Natural killer cell (primary cell): ENCODE measurements around the gene BLOC1S4. TPM values are rescaled to one million over a fixed set of nuclear protein-coding genes. Genes with fewer than 3 reads are reported as not detected.

ENCODE experiments used
- ATAC-seq, 3 donors: fragments of 150-1000 bp in 2 of 3; fragments of 200-7000 bp in 1 of 3; cut with Tn5 transposase; 1 replicate in 1 of 3; 2 replicates in 2 of 3; pipeline ENCODE4 v1.10.0; 2021; ENCODE audit warnings: mild to moderate bottlenecking in 2 of 3, moderate library complexity in 2 of 3
- DNase-seq, 2 donors: peaks; one replicate each; pipeline versions ENCODE4 v3.0.0 to v3.0.0-alpha.2; 2013 to 2021; ENCODE audit warnings: mixed read lengths in 1 of 2
- H3K27ac ChIP-seq: one replicate; pipeline ENCODE4 v1.5.1; 2013; ENCODE audit warnings: mild to moderate bottlenecking, low read length
- H3K27me3 ChIP-seq: one replicate; pipeline ENCODE4 v1.6.1; 2013; ENCODE audit warnings: low read length; ENCODE audit not compliant: control insufficient read depth, insufficient read depth
- H3K36me3 ChIP-seq: one replicate; pipeline ENCODE4 v1.6.1; 2013; ENCODE audit warnings: low read length; ENCODE audit not compliant: control insufficient read depth, insufficient read depth
- H3K4me1 ChIP-seq: one replicate; pipeline ENCODE4 v1.6.1; 2013; ENCODE audit warnings: low read length; ENCODE audit not compliant: control insufficient read depth, insufficient read depth
- H3K4me3 ChIP-seq: one replicate; pipeline ENCODE4 v1.5.1; 2013; ENCODE audit warnings: low read length
- H3K9me3 ChIP-seq: one replicate; pipeline ENCODE4 v1.6.1; 2013; ENCODE audit warnings: low read length; ENCODE audit not compliant: control insufficient read depth, insufficient read depth
- H3K27ac Mint-ChIP-seq, 2 donors: one replicate each; pipeline ENCODE4 v1.8.0; 2022; ENCODE audit warnings: mild to moderate bottlenecking in 2 of 2, mixed read lengths in 2 of 2, moderate library complexity in 1 of 2
- H3K27me3 Mint-ChIP-seq, 2 donors: one replicate each; pipeline ENCODE4 v1.8.0; 2022; ENCODE audit warnings: low read depth in 2 of 2, mixed read lengths in 2 of 2
- H3K36me3 Mint-ChIP-seq: one replicate; pipeline ENCODE4 v1.8.0; 2022; ENCODE audit warnings: mixed read lengths
- H3K4me1 Mint-ChIP-seq, 2 donors: one replicate each; pipeline ENCODE4 v1.8.0; 2022; ENCODE audit warnings: mixed read lengths in 2 of 2
- H3K4me3 Mint-ChIP-seq: one replicate; pipeline ENCODE4 v1.8.0; 2022; ENCODE audit warnings: mild to moderate bottlenecking, moderate library complexity, mixed read lengths
- H3K9me3 Mint-ChIP-seq, 2 donors: one replicate each; pipeline ENCODE4 v1.8.0; 2022; ENCODE audit warnings: mixed read lengths in 2 of 2
- CTCF ChIP-seq: fragments of 200-600 bp; IDR thresholded peaks from one replicate; pipeline ENCODE4 v1.8.0; 2022; ENCODE audit warnings: antibody characterized with exemption
- WGBS: methylation state at CpG from one replicate; pipeline ENCODE4 v1.1.7; 2013; ENCODE audit warnings: missing lambda C conversion rate; ENCODE audit not compliant: insufficient coverage; 5-methylcytosine and 5-hydroxymethylcytosine counted together
- intact Hi-C: fragments of 100-400 bp; cut with micrococcal nuclease; formaldehyde crosslinking; loops from one replicate; pipeline ENCODE4 v1.14.2; 2022
- total RNA-seq, 4 donors: library from RNA; stranded (reverse); fragments of 120-200 nt in 1 of 4; gene quantifications; one replicate each; pipeline versions ENCODE4 v1.2.3 to v1.2.4, GENCODE V29; 2013 to 2022

BLOC1S4 gene
- total RNA-seq, 3 donors from 2014 or later (not counting 1 experiment from before 2014, with no cell fraction given): 18.9 to 20.1 (median 20.0) TPM

- Histone ChIP-seq H3K27me3 (no peaks in the 10 kb centered on the region), H3K9me3 (no peaks in the 10 kb centered on the region), H3K4me1 (peaks cover 16% of the 10 kb centered on the region), H3K27ac (no peak overlapping the region), H3K4me3 (no peak overlapping the region), H3K36me3 (peaks cover 15% of the 10 kb centered on the region)
- WGBS: 91% methylated on average over 13 of the region's 13 CpGs
- ATAC-seq (peak in 2 of 3 donors; percentile 52), DNase-seq (peak; percentile 28 to 68)
- H3K27me3 Mint-ChIP-seq: no peaks in the 10 kb centered on the region
- intact Hi-C loops: no loop called here
- peaks cover 10% of the 10 kb centered on the region for H3K36me3 Mint-ChIP-seq
- peak; percentile 39 for TF ChIP-seq CTCF
- H3K9me3 Mint-ChIP-seq: no peaks in the 10 kb centered on the region
- no peak overlapping the region for H3K27ac Mint-ChIP-seq
- H3K4me3 Mint-ChIP-seq: no peak overlapping the region
- H3K4me1 Mint-ChIP-seq: peaks cover 51 to 53% of the 10 kb centered on the region in 2 donors
Measured at GRCh38 chr4:6701371-6701770, 14.6 kb upstream of the BLOC1S4 start.

- Mint-ChIP-seq H3K27me3 (no peaks in the 10 kb centered on the region), H3K9me3 (no peaks in the 10 kb centered on the region), H3K4me3 (no peak overlapping the region), H3K36me3 (peaks cover 18% of the 10 kb centered on the region), H3K4me1 (peaks cover 56 to 57% of the 10 kb centered on the region in 2 donors), H3K27ac (peak overlapping the region in 1 of 2 donors; percentile 41)
- Histone ChIP-seq H3K36me3 (peaks cover 23% of the 10 kb centered on the region), H3K4me3 (no peak overlapping the region), H3K27ac (no peak overlapping the region), H3K4me1 (peaks cover 11% of the 10 kb centered on the region), H3K27me3 (no peaks in the 10 kb centered on the region), H3K9me3 (no peaks in the 10 kb centered on the region)
- ATAC-seq: no peak
- no peak for TF ChIP-seq CTCF
- 0% methylated on average over 1 of the region's 1 CpG for WGBS
- DNase-seq: no peak
- intact Hi-C loops: no loop called here
Measured at GRCh38 chr4:6702761-6703160, 13.2 kb upstream of the BLOC1S4 start.

GRCh38 chr4:6703786-6704185 is 12.2 kb upstream of the BLOC1S4 start:
- Histone ChIP-seq H3K36me3 (peaks cover 27% of the 10 kb centered on the region), H3K4me1 (peaks cover 14% of the 10 kb centered on the region), H3K27me3 (no peaks in the 10 kb centered on the region), H3K4me3 (no peak overlapping the region), H3K9me3 (no peaks in the 10 kb centered on the region), H3K27ac (no peak overlapping the region)
- DNase-seq (no peak), ATAC-seq (no peak)
- no peaks in the 10 kb centered on the region for H3K27me3 Mint-ChIP-seq
- peak overlapping the region; percentile 30 to 52 for H3K27ac Mint-ChIP-seq
- peaks cover 60 to 62% of the 10 kb centered on the region in 2 donors for H3K4me1 Mint-ChIP-seq
- TF ChIP-seq CTCF: no peak
- peaks cover 25% of the 10 kb centered on the region for H3K36me3 Mint-ChIP-seq
- H3K9me3 Mint-ChIP-seq: no peaks in the 10 kb centered on the region
- 84% methylated on average over 3 of the region's 3 CpGs for WGBS
- intact Hi-C loops: no loop called here
- no peak overlapping the region for H3K4me3 Mint-ChIP-seq

- Mint-ChIP-seq H3K4me3 (no peak overlapping the region), H3K27me3 (no peaks in the 10 kb centered on the region), H3K4me1 (peaks cover 72 to 73% of the 10 kb centered on the region in 2 donors), H3K36me3 (peaks cover 25% of the 10 kb centered on the region), H3K9me3 (no peaks in the 10 kb centered on the region), H3K27ac (peak overlapping the region; percentile 98 to 100)
- H3K27me3 ChIP-seq: no peaks in the 10 kb centered on the region
- TF ChIP-seq CTCF: no peak
- no peak overlapping the region for H3K27ac ChIP-seq
- no peak for ATAC-seq
- H3K4me1 ChIP-seq: peaks cover 27% of the 10 kb centered on the region
- no peak for DNase-seq
- intact Hi-C loops: no loop called here
- H3K9me3 ChIP-seq: no peaks in the 10 kb centered on the region
- 91% methylated on average over 2 of the region's 2 CpGs for WGBS
- peaks cover 27% of the 10 kb centered on the region for H3K36me3 ChIP-seq
- H3K4me3 ChIP-seq: no peak overlapping the region
Measured at GRCh38 chr4:6705646-6706045, 10.3 kb upstream of the BLOC1S4 start.
